Loucy (cell line): Measurements from ENCODE around the gene ATRIP.

Experiments
- H2AFZ ChIP-seq: fragments of 200-600 bp; sonication (generic); 2 replicates; pipeline ENCODE4 v1.6.0; 2016; ENCODE audit warnings: antibody characterized with exemption, mild to moderate bottlenecking, low read length, moderate library complexity
- H3F3A ChIP-seq: fragments of 200-600 bp; 2 replicates; pipeline ENCODE4 v1.6.0; 2016; ENCODE audit warnings: antibody characterized with exemption, low read depth, mild to moderate bottlenecking
- H3K27me3 ChIP-seq: fragments of 200-600 bp; sonication (generic); 2 replicates; pipeline ENCODE4 v1.6.1; 2014; ENCODE audit warnings: low read length, mild to moderate bottlenecking; ENCODE audit not compliant: insufficient read depth, poor library complexity, severe bottlenecking
- H3K36me3 ChIP-seq: fragments of 200-600 bp; sonication (generic); 2 replicates; pipeline ENCODE4 v1.6.1; 2016; ENCODE audit warnings: low read length; ENCODE audit not compliant: insufficient read depth
- H3K4me1 ChIP-seq: fragments of 200-600 bp; sonication (generic); 2 replicates; pipeline ENCODE4 v1.5.1; 2014; ENCODE audit warnings: low read length, mild to moderate bottlenecking; ENCODE audit not compliant: insufficient read depth, poor library complexity, severe bottlenecking
- H3K4me2 ChIP-seq: fragments of 200-600 bp; sonication (generic); 2 replicates; pipeline ENCODE4 v1.6.0; 2014; ENCODE audit warnings: antibody characterized with exemption, low read length, low read depth, mild to moderate bottlenecking; ENCODE audit not compliant: poor library complexity, severe bottlenecking
- H3K4me3 ChIP-seq: fragments of 200-600 bp; sonication (generic); 2 replicates; pipeline ENCODE4 v1.5.1; 2014; ENCODE audit warnings: low read length, mild to moderate bottlenecking, mixed read lengths; ENCODE audit not compliant: poor library complexity, severe bottlenecking
- H3K79me2 ChIP-seq: fragments of 200-600 bp; sonication (generic); 2 replicates; pipeline ENCODE4 v1.6.1; 2014; ENCODE audit warnings: low read length; ENCODE audit not compliant: insufficient read depth
- H3K9ac ChIP-seq: fragments of 200-600 bp; sonication (generic); 2 replicates; pipeline ENCODE4 v1.6.0; 2014; ENCODE audit warnings: mild to moderate bottlenecking, low read depth, low read length, moderate library complexity; ENCODE audit not compliant: poor library complexity, severe bottlenecking
- H3K9me2 ChIP-seq: fragments of 200-600 bp; sonication (generic); replicated peaks from 2 replicates; pipeline ENCODE4 v1.6.1; 2016; ENCODE audit warnings: low read depth, low read length, mixed read lengths
- H3K9me3 ChIP-seq: fragments of 200-600 bp; sonication (generic); 2 replicates; pipeline ENCODE4 v1.6.1; 2014; ENCODE audit warnings: mild to moderate bottlenecking, antibody characterized with exemption, low read length, low read depth; ENCODE audit not compliant: insufficient read depth
- H4K20me1 ChIP-seq: fragments of 200-600 bp; sonication (generic); 2 replicates; pipeline ENCODE4 v1.6.0; 2014; ENCODE audit warnings: antibody characterized with exemption, low read length, mild to moderate bottlenecking; ENCODE audit not compliant: insufficient read depth, poor library complexity, severe bottlenecking
- CTCF ChIP-seq: fragments of 200-600 bp; sonication (generic); conservative IDR thresholded peaks from 2 replicates; pipeline ENCODE4 v1.5.1; 2014; ENCODE audit warnings: mild to moderate bottlenecking, antibody characterized with exemption, low read length
- EZH2phosphoT487 ChIP-seq: fragments of 200-600 bp; IDR thresholded peaks from 2 replicates; pipeline ENCODE4 v1.6.1; 2018; ENCODE audit warnings: antibody characterized with exemption, mild to moderate bottlenecking, moderate library complexity, borderline replicate concordance

Gene ATRIP

DNA sequence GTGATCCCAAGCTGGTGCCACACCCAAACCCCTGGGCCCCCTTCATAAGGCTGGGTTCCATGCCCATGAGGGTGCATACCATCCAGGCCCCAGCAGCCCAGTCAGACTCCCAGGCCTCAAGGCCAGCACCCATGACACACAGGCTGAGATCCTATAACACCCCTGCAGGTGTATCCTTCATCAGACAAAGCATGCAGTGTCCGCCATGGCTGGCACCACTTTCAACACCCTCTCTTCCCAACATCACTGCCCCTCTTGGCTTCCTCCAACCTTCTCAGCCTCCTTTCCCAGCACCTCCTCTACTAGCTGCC is 10.1 kb upstream of the ATRIP start:
- Histone ChIP-seq H2AFZ (no peak overlapping the region), H3K4me1 (peaks cover 15% of the 10 kb centered on the region), H3K4me2 (peak overlapping the region; percentile 32), H3K9me2 (no peaks in the 10 kb centered on the region), H3F3A (no peaks in the 10 kb centered on the region), H3K36me3 (no peaks in the 10 kb centered on the region), H3K4me3 (peak overlapping the region; percentile 2), H3K9me3 (no peaks in the 10 kb centered on the region), H3K27me3 (no peaks in the 10 kb centered on the region), H4K20me1 (peaks cover 10% of the 10 kb centered on the region), H3K9ac (peak overlapping the region; percentile 0), H3K79me2 (peaks cover 33% of the 10 kb centered on the region)
- TF ChIP-seq CTCF (no peak), EZH2phosphoT487 (no peak)

DNA sequence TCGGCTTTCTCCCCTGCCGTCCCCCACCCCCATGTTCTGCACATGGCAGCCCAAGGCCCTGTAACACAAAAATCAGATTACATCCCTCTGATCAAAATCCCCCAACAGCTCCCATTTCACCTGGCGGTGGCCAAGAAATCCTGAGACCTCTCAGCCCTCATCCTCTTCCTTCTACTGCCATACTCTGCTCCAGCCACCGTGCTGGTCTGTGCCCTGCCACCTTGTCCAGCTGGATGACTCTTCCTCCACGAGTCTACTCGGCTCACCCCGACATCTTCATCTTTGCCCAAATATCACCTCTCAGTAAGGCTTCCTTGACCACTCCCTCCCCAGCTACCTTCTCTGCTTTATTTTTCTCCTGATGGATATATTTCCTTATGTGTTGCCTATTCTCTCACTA is 9.7 kb upstream of the ATRIP start:
- Histone ChIP-seq H3K79me2 (peaks cover 38% of the 10 kb centered on the region), H2AFZ (no peak overlapping the region), H3K9me3 (no peaks in the 10 kb centered on the region), H3K9me2 (no peaks in the 10 kb centered on the region), H3K4me2 (peak overlapping the region; percentile 32), H3K36me3 (no peaks in the 10 kb centered on the region), H3K4me3 (no peak overlapping the region), H3K27me3 (no peaks in the 10 kb centered on the region), H3K9ac (peak overlapping the region; percentile 0), H3F3A (no peaks in the 10 kb centered on the region), H4K20me1 (peaks cover 14% of the 10 kb centered on the region), H3K4me1 (peaks cover 19% of the 10 kb centered on the region)
- no peak for TF ChIP-seq CTCF
- TF ChIP-seq EZH2phosphoT487, result no peak

DNA sequence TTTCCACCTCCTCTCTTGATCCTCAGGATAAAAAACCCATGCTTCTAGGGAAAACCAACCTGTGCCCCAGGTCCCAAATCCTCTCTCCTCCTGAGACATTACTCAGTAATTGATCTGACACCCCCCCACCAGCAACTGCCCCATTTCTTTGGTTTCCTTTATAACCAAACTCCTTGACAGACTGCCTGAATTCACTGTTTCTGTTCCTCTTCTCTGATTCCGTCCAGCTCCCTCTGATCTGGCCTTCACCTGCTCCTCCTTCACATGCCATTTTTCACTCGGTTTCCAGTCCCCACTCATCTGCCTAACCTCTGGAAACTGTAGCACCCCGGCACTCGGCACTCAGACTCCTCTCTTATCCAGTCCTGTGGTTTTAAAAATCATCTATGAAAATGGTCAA is 8.7 kb upstream of the ATRIP start:
- Histone ChIP-seq H2AFZ (no peak overlapping the region), H3K4me3 (no peak overlapping the region), H3K36me3 (peaks cover 3% of the 10 kb centered on the region; the same call in 1 of the 2 replicates), H3K4me1 (peaks cover 23% of the 10 kb centered on the region), H3K79me2 (peaks cover 47% of the 10 kb centered on the region), H4K20me1 (peaks cover 21% of the 10 kb centered on the region), H3K9ac (peak overlapping the region; percentile 0), H3K9me3 (no peaks in the 10 kb centered on the region), H3F3A (no peaks in the 10 kb centered on the region), H3K4me2 (peak overlapping the region; percentile 61), H3K9me2 (no peaks in the 10 kb centered on the region), H3K27me3 (no peaks in the 10 kb centered on the region)
- TF ChIP-seq EZH2phosphoT487 (no peak), CTCF (no peak)
